NCI-H446 (cell line): ENCODE data around the gene NISCH.

ENCODE experiments used
- DNase-seq, 2 experiments: peaks; one replicate each; lab custom pipeline; 2025; lab: John Stamatoyannopoulos, UW

NISCH gene

DNA sequence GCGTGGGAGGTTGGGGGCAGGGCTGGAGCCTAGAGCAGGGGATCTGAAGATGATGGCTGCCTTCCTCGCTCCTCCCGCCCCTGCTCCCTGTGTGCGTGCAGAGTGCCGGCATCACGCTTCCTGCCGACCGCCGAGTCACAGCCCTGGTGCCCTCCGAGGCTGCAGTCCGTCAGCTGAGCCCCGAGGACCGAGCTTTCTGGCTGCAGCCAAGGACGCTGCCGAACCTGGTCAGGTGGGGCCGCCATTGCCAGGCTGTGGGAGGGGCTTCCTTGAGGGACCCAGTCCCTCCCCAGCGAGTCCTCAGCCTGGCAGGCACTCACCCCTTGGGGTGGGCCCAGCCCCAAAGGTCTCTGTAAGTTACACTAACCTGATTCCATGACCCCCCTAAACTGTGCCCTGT lies 57.3 kb downstream of the NISCH start:
- DNase-seq, result no peak

DNA sequence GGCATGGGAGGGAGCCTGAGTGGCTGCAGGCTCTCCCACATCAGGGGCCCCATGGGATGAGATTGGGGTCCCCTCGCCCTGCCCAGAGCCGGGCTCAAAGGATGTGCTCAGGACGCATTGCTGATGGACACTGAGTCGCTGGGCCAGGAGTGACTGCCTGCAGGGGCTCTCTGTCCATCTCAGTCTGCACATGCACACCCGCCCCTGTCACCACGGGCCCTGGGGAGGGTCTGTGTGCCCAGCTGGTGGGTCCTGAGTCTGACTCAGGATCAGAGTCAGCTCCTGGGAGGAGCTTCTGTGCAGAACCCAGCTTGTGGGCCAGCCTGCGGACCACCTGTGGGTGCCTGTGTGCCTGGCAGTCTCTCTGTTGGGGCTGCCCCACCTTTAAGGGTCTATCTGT lies 57.9 kb downstream of the NISCH start:
- DNase-seq, result no peak

- no peak for DNase-seq
Observed at GRCh38 chr3:52514576-52514975, 59.2 kb downstream of the NISCH start.

DNA sequence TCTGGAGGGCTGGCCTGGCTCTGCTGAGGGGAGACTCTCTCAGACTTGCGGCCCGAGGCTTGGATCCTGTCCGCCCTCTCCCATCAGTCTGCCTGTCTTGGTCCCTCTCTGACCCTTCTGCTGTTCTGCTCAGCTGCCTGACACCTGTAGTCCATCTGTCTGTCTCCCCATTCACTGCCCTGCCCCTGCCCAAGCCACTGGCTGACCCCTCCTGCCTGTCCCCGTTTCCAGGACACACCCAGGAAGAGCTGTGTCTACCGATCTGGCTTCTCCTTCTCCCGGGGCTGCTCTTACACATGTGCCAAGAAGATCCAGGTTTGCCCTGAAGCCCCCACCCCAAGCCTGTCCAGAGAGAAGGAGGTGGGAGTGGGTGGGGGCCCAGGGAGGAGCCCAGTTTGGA lies 59.8 kb downstream of the NISCH start:
- no peak for DNase-seq

- DNase-seq, result no peak
Observed at GRCh38 chr3:52516509-52517195, 61.2 kb downstream of the NISCH start.

- DNase-seq, result no peak
Observed at GRCh38 chr3:52517796-52518722, 62.7 kb downstream of the NISCH start.

DNA sequence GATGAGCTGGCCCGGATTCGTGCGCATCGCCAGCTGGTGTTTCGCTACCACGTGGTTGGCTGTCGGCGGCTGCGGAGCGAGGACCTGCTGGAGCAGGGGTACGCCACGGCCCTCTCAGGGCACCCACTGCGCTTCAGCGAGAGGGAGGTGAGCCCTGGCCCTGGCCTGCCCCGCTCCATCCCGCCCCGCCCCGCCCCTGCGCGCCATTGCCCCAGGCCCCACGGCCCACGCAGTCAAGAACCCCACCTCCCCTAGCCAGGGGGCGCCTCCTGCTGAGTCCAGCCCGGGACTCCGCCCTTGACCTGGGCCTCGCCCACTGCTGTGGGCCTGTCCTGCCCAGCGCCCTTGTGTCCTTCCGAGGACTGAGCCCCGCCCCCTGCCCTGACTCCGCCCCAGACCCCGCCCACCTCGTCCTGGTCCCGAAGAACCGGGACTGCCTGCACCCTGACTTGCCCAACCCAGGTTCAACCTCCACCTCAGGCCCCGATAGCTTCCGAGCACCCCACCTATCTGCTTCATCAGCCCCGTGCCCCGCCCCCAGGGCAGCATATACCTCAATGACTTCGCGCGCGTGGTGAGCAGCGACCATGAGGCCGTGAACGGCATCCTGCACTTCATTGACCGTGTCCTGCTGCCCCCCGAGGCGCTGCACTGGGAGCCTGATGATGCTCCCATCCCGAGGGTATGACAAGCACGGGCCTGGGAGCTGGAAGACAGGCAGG lies 63.5 kb downstream of the NISCH start:
- DNase-seq, result no peak

- DNase-seq, result no peak
Observed at GRCh38 chr3:52519445-52520140, 64.2 kb downstream of the NISCH start.

DNA sequence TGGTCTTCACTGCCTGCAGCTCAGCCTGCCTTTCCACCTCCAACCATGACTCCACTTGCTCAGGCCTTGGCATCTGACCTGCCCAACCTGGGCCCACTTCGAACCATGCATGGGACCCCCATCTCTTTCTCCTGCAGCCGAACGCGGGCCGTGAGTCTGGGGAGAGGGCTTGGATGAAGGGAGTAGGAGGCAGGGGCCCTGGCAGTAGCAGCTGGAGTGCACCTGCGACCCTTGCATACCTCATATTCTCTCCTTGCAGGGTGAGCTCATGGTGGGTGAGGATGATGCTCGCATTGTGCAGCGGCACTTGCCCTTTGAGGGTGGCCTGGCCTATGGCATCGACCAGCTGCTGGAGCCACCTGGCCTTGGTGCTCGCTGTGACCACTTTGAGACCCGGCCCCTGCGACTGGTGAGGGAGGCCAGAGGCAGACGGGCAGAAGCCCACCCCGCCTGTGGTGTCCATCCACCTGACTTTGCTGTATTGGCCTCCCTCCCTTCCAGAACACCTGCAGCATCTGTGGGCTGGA lies 64.8 kb downstream of the NISCH start:
- no peak for DNase-seq

DNA sequence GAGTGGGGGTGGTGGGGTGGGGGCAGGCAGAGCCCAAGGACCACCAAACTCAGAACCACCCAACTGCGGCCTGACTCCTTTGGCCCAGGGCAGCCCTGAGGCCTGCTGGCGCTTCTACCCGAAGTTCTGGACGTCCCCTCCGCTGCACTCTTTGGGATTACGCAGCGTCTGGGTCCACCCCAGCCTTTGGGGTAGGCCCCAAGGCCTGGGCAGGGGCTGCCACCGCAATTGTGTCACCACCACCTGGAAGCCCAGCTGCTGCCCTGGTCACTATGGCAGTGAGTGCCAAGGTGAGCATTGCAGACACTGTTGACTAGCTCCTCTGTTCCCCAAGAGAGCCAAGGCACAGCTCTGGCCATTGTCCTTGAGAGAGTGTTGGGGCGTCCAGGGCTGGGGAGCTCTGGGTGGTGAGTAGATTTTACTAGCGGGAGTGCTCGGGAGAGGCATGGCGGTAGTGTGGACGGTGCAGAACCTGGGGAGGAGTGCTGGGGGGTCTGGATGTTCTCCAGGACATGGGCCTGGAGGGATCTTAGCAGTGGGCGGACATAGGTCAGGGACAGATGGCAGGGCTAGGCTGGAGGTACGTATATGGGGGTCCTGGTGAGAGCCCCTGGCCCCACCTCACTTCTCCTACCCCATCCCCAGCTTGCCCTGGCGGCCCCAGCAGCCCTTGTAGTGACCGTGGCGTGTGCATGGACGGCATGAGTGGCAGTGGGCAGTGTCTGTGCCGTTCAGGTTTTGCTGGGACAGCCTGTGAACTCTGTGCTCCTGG lies 65.5 kb downstream of the NISCH start:
- DNase-seq, result no peak

- no peak for DNase-seq
Observed at GRCh38 chr3:52521488-52521824, 66.1 kb downstream of the NISCH start.

DNA sequence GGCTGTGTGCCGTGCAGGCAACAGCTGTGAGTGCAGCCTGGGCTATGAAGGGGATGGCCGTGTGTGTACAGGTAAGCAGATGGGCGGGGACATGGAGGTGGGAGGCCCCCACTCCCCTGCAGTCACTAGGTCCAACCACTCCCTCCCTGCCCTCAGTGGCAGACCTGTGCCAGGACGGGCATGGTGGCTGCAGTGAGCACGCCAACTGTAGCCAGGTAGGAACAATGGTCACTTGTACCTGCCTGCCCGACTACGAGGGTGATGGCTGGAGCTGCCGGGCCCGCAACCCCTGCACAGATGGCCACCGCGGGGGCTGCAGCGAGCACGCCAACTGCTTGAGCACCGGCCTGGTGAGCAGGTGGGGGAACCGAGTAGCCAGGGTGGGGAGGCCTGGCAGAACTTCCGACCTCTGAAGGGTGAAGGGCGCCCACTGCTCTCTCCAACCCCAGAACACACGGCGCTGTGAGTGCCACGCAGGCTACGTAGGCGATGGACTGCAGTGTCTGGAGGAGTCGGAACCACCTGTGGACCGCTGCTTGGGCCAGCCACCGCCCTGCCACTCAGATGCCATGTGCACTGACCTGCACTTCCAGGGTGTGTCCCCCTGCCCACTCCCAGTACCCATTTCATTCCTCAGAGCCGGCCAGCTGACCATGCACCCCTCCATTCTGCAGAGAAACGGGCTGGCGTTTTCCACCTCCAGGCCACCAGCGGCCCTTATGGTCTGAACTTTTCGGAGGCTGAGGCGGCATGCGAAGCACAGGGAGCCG lies 66.7 kb downstream of the NISCH start:
- no peak for DNase-seq

DNA sequence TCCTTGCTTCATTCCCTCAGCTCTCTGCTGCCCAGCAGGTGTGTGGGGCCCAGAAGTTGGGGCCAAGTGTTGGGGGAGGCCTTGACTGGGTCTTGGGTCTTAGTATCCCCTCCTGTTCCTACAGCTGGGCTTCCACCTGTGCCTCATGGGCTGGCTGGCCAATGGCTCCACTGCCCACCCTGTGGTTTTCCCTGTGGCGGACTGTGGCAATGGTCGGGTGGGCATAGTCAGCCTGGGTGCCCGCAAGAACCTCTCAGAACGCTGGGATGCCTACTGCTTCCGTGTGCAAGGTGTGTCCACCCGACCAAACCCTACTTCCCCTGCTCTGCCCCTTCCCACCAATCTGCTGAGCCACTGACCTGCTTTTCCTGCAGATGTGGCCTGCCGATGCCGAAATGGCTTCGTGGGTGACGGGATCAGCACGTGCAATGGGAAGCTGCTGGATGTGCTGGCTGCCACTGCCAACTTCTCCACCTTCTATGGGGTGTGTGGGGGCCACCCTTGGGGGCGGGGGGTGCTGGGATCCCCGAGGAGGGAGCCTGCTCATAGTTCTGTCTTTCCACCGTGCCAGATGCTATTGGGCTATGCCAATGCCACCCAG lies 67.3 kb downstream of the NISCH start:
- no peak for DNase-seq

- no peak for DNase-seq
Observed at GRCh38 chr3:52523386-52524257, 68.2 kb downstream of the NISCH start.

- DNase-seq, result no peak
Observed at GRCh38 chr3:52524258-52524751, 68.9 kb downstream of the NISCH start.

- DNase-seq, result no peak
Observed at GRCh38 chr3:52524752-52525679, 69.6 kb downstream of the NISCH start.

DNA sequence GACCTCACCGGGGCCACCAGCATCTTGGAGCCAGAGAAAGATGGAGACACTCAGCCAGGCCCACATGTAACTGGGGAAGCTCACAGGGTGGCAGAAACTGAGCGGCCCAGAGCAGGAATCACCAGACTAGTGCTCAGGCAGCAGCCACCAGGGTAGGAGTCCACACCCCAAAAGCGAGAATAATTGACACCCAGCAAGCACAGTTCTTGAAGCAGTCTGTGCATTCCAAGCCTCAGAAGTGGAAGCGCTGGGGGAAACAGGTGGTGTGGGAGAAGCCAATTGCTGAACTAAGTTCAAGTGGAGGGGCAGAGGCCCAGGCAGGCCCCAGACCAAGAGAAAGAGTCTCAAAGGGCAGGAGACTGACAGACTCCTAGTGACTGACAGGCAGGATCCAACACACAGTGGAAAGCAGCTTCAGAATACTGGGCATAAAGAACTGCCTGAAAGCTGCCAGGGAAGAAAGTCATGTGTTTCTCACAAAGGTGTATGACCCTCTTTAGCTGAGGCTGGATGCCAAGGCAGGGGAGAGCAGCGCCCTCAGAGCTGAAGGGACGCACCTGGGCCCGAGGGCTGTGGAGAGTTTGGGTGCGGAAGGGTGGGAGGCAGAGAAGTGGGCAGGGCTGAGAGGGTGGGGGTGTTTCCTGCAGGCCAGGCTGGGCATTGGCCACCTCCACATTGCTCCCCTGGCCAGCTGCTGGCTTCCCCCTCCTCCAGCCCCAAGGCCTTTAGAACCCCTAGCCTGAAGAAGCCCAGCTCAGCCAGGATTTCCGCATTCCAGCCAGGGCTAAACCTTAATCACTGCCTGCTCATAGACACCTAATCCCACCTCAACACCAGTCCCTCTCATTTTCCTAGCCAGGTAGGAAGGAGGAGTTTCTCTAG lies 70.5 kb downstream of the NISCH start:
- no peak for DNase-seq
